ENCODE data around the gene ADGRL3.

Gene ADGRL3

GRCh38 chr4:61200916-61201526 lies 895 bp downstream of the ADGRL3 start:
- no peak for ATAC-seq (ENCODE audit: insufficient read depth, low read depth)
- Histone ChIP-seq H3K4me1 (ENCODE audit: insufficient read depth, low read length) (no peaks in the 10 kb centered on the region), H3K79me2 (ENCODE audit: insufficient read depth, low read length) (no peaks in the 10 kb centered on the region), H3K4me3 (ENCODE audit: low read depth in 1 of 2, low read length in 2 of 2) (no peak overlapping the region), H2AFZ (ENCODE audit: low read depth, low read length) (no peak overlapping the region), H3K27me3 (ENCODE audit: insufficient read depth, low read length, poor library complexity) (no peaks in the 10 kb centered on the region), H3K36me3 (ENCODE audit: insufficient read depth, low read length) (no peaks in the 10 kb centered on the region), H4K20me1 (ENCODE audit: insufficient read depth, low read length) (no peaks in the 10 kb centered on the region), H3K9me3 (ENCODE audit: insufficient read depth, low read length, severe bottlenecking) (peaks cover 4% of the 10 kb centered on the region), H3K9ac (ENCODE audit: low read depth, low read length) (no peak overlapping the region), H3K4me2 (ENCODE audit: insufficient read depth, low read length) (no peak overlapping the region), H3K27ac (ENCODE audit: low read length) (no peak overlapping the region)
- TF ChIP-seq CTCF (IDR thresholded peaks at IDR 0.05; ENCODE audit: borderline replicate concordance, extremely low read depth, low read length, poor library complexity, severe bottlenecking) (no peak), EZH2 (IDR thresholded peaks at IDR 0.05; ENCODE audit: borderline replicate concordance, low read depth, low read length, severe bottlenecking) (no peak)
- no peak for DNase-seq

GRCh38 chr4:61201561-61201960 lies 1.4 kb downstream of the ADGRL3 start:
- no peak overlapping the region for H3K4me3 ChIP-seq (ENCODE audit: low read depth in 1 of 2, low read length in 2 of 2)
- DNase-seq: no peak

GRCh38 chr4:61201961-61202637 lies 2.0 kb downstream of the ADGRL3 start:
- no peak overlapping the region for H2AFZ ChIP-seq (ENCODE audit: low read depth, low read length)
- H3K79me2 ChIP-seq (ENCODE audit: insufficient read depth, low read length): no peaks in the 10 kb centered on the region
- TF ChIP-seq CTCF (IDR thresholded peaks at IDR 0.05; ENCODE audit: borderline replicate concordance, extremely low read depth, low read length, poor library complexity, severe bottlenecking) (no peak), EZH2 (IDR thresholded peaks at IDR 0.05; ENCODE audit: borderline replicate concordance, low read depth, low read length, severe bottlenecking) (no peak)
- H3K4me2 ChIP-seq (ENCODE audit: insufficient read depth, low read length): no peak overlapping the region
- H3K4me1 ChIP-seq (ENCODE audit: insufficient read depth, low read length): no peaks in the 10 kb centered on the region
- H3K9ac ChIP-seq (ENCODE audit: low read depth, low read length): no peak overlapping the region
- H3K4me3 ChIP-seq (ENCODE audit: low read depth in 1 of 2, low read length in 2 of 2): no peak overlapping the region
- no peaks in the 10 kb centered on the region for H4K20me1 ChIP-seq (ENCODE audit: insufficient read depth, low read length)
- H3K36me3 ChIP-seq (ENCODE audit: insufficient read depth, low read length): no peaks in the 10 kb centered on the region
- peaks cover 4% of the 10 kb centered on the region for H3K9me3 ChIP-seq (ENCODE audit: insufficient read depth, low read length, severe bottlenecking)
- DNase-seq (no peak), ATAC-seq (ENCODE audit: insufficient read depth, low read depth) (no peak)
- no peaks in the 10 kb centered on the region for H3K27me3 ChIP-seq (ENCODE audit: insufficient read depth, low read length, poor library complexity)
- H3K27ac ChIP-seq (ENCODE audit: low read length): no peak overlapping the region

More at GRCh38 chr4:61201561-61201960, 1.4 kb downstream of the ADGRL3 start:
- H3K4me2 ChIP-seq (ENCODE audit: insufficient read depth, low read length): no peak overlapping the region
- H3K79me2 ChIP-seq (ENCODE audit: insufficient read depth, low read length): no peaks in the 10 kb centered on the region
- H3K9me3 ChIP-seq (ENCODE audit: insufficient read depth, low read length, severe bottlenecking): peaks cover 4% of the 10 kb centered on the region
- no peak overlapping the region for H3K9ac ChIP-seq (ENCODE audit: low read depth, low read length)
- no peak for TF ChIP-seq CTCF (IDR thresholded peaks at IDR 0.05; ENCODE audit: borderline replicate concordance, extremely low read depth, low read length, poor library complexity, severe bottlenecking)
- no peak for TF ChIP-seq EZH2 (IDR thresholded peaks at IDR 0.05; ENCODE audit: borderline replicate concordance, low read depth, low read length, severe bottlenecking)
- no peaks in the 10 kb centered on the region for H4K20me1 ChIP-seq (ENCODE audit: insufficient read depth, low read length)
- H2AFZ ChIP-seq (ENCODE audit: low read depth, low read length): no peak overlapping the region
- ATAC-seq (ENCODE audit: insufficient read depth, low read depth): no peak
- no peaks in the 10 kb centered on the region for H3K27me3 ChIP-seq (ENCODE audit: insufficient read depth, low read length, poor library complexity)
- H3K36me3 ChIP-seq (ENCODE audit: insufficient read depth, low read length): no peaks in the 10 kb centered on the region
- H3K4me1 ChIP-seq (ENCODE audit: insufficient read depth, low read length): no peaks in the 10 kb centered on the region
- H3K27ac ChIP-seq (ENCODE audit: low read length): no peak overlapping the region
